ENCODE data around the gene LYZL4.

- TF ChIP-seq RAD21 (IDR thresholded peaks at IDR 0.05; ENCODE audit: low read depth), result no peak
- no peak for TF ChIP-seq CEBPB (IDR thresholded peaks at IDR 0.05; ENCODE audit: low read depth)
- no peak for TF ChIP-seq CTCF (IDR thresholded peaks at IDR 0.05 in 2 of 3, conservative IDR thresholded peaks at IDR 0.05 in 1 of 3; ENCODE audit: borderline replicate concordance in 1 of 3, insufficient read depth in 1 of 3, low read depth in 2 of 3, low read length in 2 of 3)
- TF ChIP-seq MAX (IDR thresholded peaks at IDR 0.05), result no peak
- no peak for TF ChIP-seq EZH2 (IDR thresholded peaks at IDR 0.05)
- no peak for TF ChIP-seq EZH2phosphoT487 (IDR thresholded peaks at IDR 0.05; ENCODE audit: borderline replicate concordance)
- TF ChIP-seq ZBTB33 (IDR thresholded peaks at IDR 0.05; ENCODE audit: extremely low read depth, insufficient replicate concordance, low read length), result no peak
- no peak for TF ChIP-seq ATF3 (IDR thresholded peaks at IDR 0.05)
- TF ChIP-seq REST (IDR thresholded peaks at IDR 0.05; ENCODE audit: low read depth), result no peak
- no peak for TF ChIP-seq POLR2A (IDR thresholded peaks at IDR 0.05; ENCODE audit: borderline replicate concordance, extremely low read depth, insufficient read depth, insufficient read length)
- no peak for TF ChIP-seq SIN3A (IDR thresholded peaks at IDR 0.05; ENCODE audit: low read depth)
- no peak for TF ChIP-seq ELF1 (IDR thresholded peaks at IDR 0.05; ENCODE audit: borderline replicate concordance, low read depth)
Measured at GRCh38 chr3:42353631-42354030, 56.8 kb downstream of the LYZL4 start.
